HG03139 (cell line): ENCODE results near the gene CMTM3.
"Not testable (repeated sequence)": the region's sequence is repeated elsewhere in the genome, so short reads cannot be mapped to it uniquely, and the experiment has no call there.

ENCODE experiments used
- ATAC-seq: cut with Tn5 transposase; IDR thresholded peaks from one replicate; pipeline ENCODE4 v1.9.1; 2021; ENCODE audit not compliant: unreplicated experiment

CMTM3 gene

GRCh38 chr16:66660422-66661209, 56.1 kb downstream of the CMTM3 start:
- ATAC-seq = no peak

DNA sequence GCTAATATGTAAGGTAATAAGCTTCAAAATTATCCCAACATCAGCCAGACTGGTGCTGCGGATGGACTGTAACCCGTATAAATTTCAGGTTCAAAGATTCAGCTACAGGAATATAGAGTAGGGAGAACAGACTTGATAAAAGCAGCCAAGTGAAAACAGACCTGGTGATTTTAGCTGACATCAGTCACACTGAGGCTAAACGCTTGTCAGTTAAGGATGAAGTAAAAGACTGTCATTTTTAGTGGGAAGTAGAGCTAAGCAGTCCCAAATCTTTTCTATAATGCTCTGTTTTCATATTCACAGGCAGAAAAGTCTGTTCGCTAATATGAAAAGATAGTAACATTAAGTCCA, 56.7 kb downstream of the CMTM3 start:
- no peak for ATAC-seq

DNA sequence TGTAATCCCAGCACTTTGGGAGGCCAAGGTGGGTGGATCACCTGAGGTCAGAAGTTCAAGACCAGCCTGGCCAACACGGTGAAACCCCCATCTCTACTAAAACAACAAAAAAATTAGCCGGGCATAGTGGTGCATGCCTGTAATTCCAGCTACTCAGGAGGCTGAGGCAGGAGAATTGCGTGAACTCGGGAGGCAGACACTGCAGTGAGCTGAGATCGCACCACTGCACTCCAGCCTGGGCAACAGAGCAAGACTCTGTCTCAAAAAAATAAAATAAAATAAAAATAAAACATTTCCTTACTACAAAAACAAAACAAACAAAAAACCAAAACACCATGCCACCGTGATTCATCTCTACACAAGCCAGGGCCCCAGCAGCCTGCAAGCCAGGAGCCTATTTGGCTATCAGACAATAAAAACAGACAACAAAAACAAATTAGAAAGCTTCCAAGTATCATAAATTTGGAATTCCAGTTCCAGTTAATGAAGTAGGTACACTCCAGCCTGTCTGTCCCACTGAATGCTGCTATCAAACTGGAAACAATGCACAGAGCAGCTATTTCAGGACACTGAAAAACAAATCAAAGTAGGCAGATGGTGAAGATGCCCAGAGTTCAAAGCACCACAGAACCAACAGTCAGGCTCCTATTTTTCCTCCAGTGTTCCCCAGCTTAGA, 57.3 kb downstream of the CMTM3 start:
- not testable (repeated sequence) for ATAC-seq

- ATAC-seq = no peak
Observed at GRCh38 chr16:66662445-66663194, 58.1 kb downstream of the CMTM3 start.
